HG03039 (cell line): ENCODE data around the gene TULP4.
"Not testable (repeated sequence)": the region's sequence is repeated elsewhere in the genome, so short reads cannot be mapped to it uniquely, and the experiment has no call there.

Experiments used
- ATAC-seq: cut with Tn5 transposase; IDR thresholded peaks from one replicate; pipeline ENCODE4 v1.9.1; 2021; ENCODE audit warnings: mild to moderate bottlenecking, moderate library complexity; ENCODE audit not compliant: unreplicated experiment

Gene TULP4

DNA sequence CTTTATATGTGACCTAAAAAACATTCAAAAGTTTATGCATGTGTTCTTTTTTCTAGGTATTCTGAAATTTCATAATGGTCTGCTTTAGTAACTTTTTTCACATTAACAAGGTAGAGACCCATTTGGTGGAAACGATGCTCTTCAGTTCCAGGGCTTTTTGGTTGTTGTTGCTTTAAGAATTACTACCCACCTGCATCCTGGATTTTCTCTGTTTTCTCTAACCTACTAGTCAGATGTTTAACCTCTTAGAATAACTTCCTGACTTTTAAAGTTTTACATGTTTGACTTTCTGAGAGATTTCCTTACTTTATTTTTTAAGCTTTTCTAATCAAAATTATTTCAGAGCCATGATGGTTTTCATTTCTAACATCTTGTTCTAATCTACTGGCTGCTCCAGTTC lies 14.9 kb downstream of the TULP4 start:
- ATAC-seq, result no peak

DNA sequence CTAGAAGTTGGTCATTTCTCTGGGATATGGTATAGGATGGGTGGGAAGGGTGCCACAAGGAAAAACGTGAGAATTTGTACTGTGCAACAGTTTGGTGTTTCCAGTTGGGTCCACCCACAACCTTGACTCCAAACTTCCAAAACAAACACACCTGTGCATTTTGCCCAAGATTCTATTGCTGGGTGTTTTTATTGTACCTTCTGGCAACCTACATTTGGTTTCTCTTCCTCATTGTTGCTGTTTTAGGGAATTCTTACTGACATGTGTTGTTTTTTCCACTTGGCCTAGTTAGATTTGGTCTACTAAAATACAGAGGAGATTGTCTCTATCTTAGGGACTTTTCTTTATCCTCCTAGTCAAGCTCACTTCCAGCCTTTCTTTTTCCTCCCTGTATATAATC lies 16.7 kb downstream of the TULP4 start:
- ATAC-seq, result no peak

DNA sequence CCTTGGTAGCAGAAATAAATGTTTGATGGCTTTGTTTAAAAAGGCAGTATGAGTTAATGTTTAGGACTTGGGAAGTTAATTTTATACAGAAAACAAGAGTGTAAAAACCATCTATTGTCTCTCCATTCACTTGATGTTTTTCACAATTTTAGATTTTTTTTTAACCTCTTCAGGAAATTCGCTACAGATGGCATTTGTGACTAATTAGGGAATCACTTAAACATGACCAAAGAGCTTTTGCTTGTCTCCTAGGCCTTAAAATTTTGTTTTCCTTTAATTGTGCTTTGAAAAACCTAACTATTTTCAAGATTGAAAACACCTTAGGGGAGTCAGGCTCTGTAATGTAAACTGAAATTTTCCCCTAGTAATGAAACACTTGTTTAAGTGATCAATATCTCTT lies 17.3 kb downstream of the TULP4 start:
- no peak for ATAC-seq

DNA sequence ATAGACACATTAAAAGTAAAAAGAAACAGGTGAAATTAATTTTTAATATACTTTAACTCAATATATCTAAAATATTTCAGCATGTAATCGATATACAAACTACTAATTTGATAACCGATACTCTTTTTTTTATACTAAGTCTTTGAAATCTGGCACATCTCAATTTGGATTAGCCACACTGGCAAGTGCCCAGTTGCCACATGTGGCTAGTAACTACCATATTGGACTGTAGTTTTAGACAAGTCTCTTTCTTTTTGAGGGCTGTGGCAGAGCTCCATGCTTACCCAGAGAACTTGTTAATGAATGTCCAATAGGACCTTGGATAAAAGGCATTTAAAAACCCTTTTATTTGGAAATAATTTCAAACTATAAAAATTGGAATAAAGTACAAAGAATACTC lies 17.8 kb downstream of the TULP4 start:
- ATAC-seq, result no peak

DNA sequence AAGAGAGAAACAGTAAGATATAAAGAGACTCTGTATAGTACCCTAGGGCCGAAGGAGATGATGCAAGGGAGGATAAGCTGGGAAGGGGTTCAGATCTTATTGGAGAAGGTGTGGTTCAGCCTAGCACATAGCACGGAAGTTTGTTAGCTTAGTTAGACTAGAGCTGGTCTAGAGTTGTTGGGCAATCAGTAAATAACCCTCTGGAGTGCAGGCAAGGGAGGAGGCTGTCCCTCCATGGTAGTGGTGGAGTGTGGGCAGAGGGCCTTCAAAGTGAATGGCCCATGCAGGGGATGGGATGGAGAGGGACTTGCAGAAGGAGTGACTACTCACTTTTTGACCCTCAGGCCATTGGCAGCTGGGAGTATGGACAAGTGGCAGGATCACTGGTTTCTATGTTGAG lies 20.0 kb downstream of the TULP4 start:
- no peak for ATAC-seq

DNA sequence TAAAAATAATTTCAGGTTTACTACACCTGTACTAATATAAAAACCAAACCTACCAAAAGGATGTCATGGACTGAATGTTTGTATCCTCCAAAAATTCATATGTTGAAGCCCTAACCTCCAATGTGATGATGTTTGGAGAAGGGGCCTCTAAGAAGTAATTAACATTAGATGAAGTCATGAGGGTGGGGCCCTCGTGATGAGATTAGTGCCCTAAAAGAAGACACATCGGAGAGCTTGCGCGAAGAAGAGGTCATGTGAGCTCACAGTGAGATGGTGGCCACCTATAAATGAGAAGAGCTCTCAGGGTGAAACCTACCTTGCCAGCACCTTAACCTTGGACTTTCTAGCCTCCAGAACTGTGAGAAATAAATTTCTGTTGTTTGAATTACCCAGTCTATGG lies 20.8 kb downstream of the TULP4 start:
- ATAC-seq, result no peak

DNA sequence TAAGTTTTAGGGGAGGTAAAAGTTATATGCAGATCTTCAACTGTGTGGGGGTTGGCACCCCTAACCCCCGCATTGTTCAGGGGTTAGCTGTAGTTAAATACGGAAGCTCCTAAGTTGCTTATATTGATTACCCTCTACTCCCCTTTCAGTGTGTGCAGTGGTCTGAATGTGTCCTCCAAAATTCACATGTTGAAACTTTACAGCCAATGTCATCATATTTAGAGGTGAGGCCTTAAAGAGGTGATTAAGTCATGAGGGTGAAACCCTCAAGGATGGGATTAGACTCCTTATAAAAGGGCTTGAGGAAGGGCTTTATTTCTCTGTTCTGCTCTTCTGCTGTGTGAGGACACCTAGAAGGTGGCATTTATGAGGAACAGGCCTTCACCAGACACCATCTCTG lies 22.3 kb downstream of the TULP4 start:
- no peak for ATAC-seq

DNA sequence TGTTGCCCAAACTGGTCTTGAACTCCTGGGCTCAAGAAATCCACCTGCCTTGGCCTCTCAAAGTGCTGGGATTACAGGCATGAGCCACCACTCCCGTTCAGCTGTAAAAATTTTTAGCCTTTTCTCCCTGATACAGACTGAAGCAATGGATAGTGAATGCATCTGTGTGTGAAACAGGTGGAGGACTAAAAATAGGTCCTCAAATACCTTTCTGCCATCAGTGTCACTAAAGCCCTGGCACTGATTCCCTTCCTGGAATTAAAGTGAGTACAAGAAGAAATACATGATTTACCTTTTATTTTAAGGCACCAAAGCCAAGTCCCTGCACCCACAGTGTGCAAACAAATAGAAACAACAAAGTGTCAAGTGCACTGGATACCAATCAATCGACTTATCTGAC lies 25.1 kb downstream of the TULP4 start:
- ATAC-seq, result no peak

DNA sequence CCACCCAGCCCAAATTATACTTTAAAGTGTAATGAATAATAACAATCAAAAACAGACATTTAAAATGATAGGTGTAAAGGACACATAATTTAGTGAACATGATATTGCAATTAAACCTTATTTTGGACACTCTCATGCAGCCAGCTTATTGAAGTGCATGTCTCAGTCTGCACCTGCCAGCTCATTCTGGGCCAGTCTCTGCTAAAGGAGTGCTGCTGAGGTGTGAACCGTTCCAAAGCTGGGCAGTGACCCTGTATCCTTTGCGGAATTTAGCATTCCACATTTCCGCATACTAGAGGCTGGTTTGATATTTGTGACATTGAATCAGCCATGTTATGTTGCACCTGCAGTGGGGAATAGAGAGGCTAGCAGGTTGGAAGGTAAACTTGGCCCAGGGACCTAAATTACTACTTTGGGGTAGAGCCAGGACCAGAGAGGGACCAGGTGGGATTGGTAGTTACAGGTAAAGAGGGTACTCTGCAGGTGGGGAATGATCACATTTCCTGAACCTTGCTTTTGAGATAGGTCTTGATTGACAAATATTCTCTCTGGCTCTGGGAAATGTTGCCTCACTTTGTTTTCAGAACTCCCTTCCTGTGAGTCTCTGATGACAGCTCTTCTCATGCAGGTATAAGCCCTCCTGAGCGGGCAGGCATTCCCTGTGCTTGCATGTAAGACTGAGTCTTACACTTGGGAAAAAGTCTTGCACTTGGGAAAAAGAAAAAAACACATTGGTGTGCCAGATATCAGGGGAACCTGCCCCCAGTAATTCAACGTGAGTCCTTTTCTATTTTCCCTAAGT lies 26.2 kb downstream of the TULP4 start:
- no peak for ATAC-seq

DNA sequence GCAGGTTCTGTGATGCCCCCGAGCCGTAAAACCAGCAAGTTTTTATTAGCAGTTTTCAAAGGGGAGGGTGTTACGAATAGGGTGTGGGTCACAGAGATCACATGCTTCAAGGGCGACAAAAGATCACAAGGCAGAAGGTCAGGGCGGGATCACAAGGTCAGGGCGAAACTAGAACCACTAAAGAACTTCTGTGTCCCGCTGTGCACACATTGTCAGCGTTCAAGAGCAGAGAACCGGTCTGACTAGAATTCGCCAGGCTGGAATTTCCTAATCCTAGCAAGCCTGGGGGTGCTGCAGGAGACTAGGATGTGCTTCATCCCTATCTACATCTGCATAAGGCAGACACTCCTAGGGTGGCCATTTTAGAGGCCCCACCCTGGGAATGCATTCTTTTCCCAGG lies 26.9 kb downstream of the TULP4 start:
- ATAC-seq, result not testable (repeated sequence)

DNA sequence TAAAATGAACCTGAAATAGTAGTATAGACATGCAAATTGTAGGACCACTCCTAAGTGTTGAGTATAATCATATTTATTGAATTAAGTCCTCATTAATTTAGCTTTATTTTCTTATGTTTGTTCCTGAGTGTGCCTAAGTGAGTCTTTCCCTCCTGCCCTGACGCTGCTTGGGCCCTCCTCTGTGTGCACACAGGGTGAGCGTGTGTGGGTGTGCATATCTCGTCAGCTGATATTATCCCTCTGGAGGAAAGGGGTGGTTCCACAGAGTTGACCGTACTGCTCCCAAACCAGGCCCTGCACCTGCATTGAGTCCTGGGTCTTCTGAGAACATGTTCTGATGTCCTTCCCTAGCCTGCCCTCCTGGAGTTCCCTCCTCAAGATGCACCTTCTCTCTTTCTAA lies 28.0 kb downstream of the TULP4 start:
- no peak for ATAC-seq

DNA sequence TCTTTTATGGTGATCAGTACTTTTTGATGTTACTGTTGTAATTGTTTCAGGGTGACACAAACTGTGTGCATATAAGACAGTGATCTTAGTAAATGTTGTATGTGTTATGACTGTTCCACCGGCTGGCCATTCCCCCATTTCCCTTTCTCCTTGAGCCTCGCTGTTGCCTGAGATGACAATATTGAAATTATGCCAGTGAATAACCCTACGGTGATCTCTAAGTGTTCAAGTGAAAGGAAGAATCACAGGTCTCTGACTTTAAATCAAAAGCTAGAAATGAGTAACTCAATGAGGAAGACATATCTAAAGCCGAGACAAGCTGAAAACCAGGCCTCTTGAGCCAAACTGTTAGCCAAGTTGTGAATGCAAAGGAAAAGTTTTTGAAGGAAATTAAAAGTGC lies 32.3 kb downstream of the TULP4 start:
- no peak for ATAC-seq

DNA sequence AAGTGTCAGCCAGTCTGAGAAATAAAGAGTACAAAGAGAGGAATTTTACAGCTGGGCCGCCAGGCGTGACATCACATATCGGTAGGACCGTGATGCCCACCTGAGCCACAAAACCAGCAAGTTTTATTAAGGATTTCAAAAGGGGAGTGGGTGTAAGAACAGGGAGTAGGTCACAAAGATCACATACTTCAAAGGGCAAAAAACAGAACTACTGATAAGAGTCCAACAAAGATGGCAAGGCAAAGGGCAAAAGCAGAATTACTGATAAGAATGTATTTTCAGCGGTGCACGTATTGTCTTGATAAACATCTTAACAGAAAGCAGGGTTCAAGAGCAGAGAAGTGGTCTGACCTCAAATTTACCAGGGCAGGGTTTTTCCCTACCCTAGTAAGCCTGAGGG lies 33.2 kb downstream of the TULP4 start:
- ATAC-seq, result not testable (repeated sequence)

DNA sequence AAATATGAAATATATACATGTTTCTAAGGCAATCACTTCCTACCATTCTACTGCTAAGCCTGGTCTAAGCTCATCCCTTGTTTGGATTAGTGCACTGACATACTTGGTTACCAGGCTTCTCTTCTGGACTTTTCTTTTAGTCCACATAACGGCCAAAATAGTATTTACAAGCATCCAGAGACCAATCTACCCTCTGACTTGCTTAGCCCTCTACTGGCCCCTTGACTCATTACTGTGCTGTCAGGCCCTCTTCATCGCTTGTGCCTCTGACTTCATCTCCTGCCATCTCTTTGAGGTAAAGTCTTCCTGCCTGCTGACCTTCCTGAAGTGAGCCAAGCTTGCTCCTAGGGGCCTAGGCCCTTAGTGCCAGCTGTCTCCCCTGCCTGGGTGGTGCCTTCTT lies 35.1 kb downstream of the TULP4 start:
- ATAC-seq, result no peak

DNA sequence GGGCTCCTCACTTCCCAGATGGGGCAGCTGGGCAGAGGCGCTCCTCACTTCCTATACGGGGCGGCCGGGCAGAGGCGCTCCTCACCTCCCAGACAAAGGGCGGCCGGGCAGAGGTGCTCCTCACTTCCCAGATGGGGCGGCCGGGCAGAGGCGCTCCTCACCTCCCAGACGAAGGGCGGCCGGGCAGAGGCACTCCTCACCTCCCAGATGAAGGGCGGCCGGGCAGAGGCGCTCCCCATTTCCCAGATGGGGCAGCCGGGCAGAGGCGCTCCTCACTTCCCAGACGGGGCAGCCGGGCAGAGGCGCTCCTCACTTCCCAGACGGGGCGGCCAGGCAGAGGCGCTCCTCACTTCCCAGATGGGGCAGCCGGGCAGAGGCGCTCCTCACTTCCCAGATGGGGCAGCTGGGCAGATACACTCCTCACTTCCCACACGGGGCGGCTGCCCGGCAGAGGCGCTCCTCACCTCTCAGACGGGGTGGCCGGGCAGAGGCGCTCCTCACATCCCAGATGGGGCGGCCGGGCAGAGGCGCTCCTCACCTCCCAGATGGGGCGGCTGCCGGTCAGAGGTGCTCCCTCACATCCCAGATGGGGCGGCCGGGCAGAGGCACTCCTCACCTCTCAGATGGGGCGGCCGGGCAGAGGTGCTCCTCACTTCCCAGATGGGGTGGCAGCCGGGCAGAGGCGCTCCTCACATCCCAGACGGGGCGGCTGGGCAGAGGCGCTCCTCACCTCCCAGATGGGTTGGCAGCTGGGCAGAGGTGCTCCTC lies 36.7 kb downstream of the TULP4 start:
- not testable (repeated sequence) for ATAC-seq

DNA sequence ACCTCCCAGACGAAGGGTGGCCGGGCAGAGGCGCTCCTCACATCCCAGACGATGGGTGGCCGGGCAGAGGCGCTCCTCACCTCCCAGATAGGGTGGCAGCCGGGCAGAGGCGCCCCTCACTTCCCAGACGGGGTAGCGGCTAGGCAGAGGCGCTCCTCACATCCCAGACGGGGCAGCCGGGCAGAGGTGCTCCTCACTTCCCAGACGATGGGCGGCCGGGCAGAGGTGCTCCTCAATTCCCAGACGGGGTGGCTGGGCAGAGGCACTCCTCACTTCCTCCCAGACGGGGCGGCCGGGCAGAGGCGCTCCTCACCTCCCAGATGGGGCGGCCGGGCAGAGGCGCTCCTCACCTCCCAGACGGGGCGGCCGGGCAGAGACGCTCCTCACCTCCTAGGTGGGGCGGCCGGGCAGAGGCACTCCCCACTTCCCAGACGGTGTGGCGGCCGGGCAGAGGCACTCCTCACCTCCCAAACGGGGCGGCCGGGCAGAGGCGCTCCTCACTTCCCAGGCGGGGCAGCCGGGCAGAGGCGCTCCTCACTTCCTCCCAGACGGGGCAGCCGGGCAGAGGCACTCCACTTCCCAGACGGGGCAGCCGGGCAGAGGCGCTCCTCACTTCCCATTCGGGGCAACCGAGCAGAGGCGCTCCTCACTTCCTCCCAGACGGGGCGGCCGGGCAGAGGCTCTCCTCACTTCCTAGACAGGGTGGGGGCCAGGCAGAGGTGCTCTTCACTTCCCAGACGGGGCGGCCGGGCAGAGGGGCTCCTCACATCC lies 37.4 kb downstream of the TULP4 start:
- not testable (repeated sequence) for ATAC-seq

DNA sequence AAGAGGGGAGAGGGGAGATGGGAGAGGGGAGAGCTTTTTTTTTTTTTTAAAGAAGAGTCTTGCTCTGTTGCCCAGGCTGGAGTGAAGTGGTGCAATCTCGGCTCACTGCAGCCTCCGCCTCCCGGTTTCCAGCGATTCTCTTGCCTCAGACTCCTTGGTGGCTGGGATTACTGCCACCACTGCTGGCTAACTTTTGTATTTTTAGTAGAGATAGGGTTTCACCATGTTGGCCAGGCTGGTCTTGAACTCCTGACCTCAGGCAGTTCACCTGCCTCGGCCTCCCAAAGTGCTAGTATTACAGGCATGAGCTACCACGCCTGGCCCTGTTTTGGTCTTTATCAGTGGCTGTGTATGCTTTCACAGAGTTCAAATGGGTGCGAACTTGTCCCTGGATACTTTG lies 38.5 kb downstream of the TULP4 start:
- not testable (repeated sequence) for ATAC-seq

DNA sequence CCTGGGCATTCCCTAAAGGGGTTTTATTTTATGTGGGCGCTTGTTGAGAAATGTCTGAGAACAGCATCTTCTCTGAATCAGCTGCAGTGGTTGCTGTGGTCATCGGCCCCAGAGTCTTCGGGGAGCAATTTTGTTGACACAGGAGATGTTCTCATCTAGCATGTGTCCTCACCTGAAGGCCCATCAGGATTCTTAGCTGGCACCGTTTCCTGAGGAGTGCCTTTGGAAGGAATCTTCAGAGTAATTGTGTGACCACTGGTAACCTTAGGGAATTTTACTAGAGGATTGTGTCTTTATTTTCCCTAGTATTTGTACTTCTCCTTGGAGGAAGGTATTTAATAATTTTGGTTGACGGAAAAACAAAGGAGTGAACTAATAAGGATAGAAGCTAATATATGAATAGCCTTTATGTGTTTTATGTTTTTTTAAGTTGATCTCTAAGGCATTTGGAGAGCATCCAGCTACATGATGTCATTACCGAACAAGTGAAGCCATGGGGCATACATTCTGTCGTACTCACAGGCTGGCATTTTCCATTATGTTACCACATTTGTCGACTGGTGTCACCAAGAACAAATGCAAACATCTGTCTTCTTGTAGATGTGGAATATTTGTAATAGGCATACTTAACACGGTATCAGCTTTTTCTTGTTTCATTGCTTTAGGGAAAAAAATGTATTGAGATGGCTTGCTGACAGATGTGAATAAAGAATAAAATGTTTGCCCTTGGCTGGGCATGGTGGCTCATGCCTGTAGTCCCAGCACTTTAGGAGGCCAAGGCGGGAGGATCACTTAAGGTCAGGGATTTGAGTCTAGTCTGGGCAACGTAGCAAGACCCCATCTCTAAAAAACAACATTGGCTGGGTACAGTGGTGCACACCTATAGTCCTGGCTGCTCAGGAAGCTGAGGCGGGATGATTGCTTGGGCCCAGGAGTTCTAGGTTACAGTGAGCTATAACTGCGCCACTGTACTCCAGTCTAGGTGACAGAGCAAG lies 41.9 kb downstream of the TULP4 start:
- no peak for ATAC-seq

DNA sequence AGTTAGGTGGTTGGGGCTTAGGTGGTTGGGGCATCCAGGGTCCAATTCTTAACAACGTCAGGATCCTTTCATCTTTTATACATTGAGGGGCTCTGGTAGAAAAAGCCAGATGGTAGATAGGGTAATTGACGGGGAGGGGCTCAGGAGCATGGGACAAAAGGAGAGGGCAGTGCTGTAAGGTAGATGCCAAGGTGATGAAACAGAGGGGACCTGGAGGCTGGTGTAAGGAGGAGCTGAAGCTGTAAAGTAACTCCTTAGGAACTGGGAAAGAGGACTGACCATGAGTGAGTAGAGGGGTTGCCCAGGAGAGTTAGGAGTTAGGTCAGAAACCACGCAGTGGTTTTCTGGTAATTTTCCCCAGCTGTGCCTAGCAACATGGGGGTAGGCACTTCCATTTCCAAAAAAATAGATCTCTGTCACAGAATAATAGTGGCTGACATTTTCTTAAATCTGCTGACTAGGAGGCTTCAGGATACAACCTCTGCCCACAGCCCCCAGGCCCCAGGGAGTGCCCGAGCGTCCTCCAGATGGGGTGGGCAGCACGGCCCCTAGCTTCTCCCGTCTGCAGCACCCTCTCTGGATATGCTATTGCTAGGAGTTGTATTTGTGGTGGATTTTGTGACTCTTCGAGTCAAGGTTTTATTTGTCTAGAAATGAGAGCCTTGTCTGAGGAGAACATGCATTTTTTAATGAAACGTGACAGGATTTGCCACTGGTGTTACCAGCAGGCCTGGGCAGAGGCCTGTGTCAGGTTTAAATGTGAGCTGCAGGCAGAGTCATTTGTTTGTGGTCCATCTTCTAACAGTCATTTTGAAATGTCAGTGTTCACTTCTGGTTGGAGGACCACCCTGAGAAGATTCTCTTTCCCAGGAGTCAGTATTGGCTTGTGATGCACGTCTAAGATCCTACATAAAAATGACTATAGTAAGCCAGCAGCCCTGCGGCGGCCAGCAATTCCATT lies 44.6 kb downstream of the TULP4 start:
- ATAC-seq, result no peak
